ENCODE data around the gene GTF3C5.

DNA sequence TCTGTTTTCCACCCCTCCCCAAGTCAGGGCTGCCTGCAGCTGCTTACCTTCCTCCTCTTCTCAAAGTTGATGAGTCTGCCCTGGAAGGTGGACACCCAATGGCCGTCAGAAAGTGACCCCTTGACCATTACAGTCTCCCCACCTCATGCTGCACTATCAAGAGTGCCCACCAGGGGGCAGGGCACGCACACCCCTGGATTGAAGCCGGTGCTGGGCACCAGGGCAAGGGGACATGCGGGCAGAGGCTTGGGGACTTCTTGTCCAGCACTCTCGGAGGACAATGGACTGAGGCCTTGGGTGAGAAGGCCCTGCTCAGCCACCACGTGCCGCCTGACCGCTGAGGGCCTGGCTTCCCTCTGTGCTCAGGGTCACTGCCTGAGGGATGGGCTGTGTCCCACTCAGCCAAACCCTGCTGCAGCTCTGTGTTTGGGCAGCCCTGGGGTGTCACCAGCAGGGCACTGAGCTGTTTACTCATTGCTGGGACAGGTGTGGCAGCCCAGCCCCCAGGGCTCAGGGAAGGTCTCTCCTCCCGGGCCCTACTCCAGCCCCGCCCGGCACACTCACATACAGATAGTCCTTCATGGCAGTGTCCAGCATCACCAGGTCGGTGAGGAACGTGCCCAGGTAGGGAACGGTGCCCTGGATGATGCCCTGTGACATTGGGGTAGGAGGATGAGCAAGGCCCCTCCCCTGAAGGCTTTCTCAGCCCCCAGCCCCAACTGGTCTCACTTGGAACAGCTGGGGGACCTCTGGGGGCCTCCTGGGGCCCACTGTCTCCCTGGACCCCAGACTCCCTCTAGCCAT lies 72.6 kb downstream of the GTF3C5 start:
- TF ChIP-seq, protein P1, sequence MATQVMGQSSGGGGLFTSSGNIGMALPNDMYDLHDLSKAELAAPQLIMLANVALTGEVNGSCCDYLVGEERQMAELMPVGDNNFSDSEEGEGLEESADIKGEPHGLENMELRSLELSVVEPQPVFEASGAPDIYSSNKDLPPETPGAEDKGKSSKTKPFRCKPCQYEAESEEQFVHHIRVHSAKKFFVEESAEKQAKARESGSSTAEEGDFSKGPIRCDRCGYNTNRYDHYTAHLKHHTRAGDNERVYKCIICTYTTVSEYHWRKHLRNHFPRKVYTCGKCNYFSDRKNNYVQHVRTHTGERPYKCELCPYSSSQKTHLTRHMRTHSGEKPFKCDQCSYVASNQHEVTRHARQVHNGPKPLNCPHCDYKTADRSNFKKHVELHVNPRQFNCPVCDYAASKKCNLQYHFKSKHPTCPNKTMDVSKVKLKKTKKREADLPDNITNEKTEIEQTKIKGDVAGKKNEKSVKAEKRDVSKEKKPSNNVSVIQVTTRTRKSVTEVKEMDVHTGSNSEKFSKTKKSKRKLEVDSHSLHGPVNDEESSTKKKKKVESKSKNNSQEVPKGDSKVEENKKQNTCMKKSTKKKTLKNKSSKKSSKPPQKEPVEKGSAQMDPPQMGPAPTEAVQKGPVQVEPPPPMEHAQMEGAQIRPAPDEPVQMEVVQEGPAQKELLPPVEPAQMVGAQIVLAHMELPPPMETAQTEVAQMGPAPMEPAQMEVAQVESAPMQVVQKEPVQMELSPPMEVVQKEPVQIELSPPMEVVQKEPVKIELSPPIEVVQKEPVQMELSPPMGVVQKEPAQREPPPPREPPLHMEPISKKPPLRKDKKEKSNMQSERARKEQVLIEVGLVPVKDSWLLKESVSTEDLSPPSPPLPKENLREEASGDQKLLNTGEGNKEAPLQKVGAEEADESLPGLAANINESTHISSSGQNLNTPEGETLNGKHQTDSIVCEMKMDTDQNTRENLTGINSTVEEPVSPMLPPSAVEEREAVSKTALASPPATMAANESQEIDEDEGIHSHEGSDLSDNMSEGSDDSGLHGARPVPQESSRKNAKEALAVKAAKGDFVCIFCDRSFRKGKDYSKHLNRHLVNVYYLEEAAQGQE (IDR thresholded peaks at IDR 0.05; ENCODE audit: insufficient read depth in 1 of 2, low read depth in 2 of 2, low read length in 2 of 2): no peak
- no peak for TF ChIP-seq POLR2AphosphoS5 (IDR thresholded peaks at IDR 0.05; ENCODE audit: low read depth, low read length)
- TF ChIP-seq TAF1 (IDR thresholded peaks at IDR 0.05; ENCODE audit: borderline replicate concordance, insufficient read depth, low read length): no peak

All from PFSK-1 (cell line).